Islet of Langerhans (tissue), 1 donor: ENCODE measurements around the gene LEMD2.

Source experiments
- FAIRE-seq: peaks from one replicate; lab custom pipeline; 2011; peaks lifted over from hg19 to GRCh38; lab: Jason Lieb, UNC

Gene LEMD2

DNA sequence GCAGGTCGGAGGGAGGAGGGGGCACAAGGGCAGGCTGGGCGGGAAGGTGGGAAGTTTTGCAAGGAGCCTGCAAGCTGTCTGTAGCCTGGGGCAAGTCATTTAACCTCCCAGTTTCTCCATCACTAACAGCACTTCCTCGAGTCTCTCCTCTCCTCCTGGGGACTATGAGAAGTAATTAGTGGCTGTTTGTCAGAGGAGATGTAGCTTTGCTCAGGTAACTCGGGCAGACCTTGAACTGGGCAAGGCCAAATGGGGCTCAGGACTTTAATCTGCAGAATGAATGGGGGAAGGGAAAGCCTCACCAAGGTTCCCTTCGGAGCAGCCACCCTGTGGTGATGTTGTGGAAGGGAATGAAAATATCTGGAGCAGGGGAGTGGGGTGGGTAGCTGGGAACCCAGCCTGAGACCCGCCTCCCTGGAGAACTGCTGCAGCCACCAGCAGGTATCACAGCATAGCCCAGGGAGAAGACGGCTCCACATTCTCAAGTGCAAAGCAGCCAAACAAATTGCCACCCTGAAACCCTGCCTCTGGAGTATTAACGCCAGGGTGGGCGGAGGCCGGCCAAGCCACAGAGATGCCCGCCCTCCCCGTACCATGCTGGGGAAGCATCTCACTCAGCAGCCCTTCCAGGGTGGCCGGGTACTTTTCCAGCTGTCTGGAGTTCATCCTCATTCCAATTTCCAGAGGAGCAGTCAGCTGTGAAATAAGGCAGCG lies 6.1 kb upstream of the LEMD2 start:
- FAIRE-seq: no peak

DNA sequence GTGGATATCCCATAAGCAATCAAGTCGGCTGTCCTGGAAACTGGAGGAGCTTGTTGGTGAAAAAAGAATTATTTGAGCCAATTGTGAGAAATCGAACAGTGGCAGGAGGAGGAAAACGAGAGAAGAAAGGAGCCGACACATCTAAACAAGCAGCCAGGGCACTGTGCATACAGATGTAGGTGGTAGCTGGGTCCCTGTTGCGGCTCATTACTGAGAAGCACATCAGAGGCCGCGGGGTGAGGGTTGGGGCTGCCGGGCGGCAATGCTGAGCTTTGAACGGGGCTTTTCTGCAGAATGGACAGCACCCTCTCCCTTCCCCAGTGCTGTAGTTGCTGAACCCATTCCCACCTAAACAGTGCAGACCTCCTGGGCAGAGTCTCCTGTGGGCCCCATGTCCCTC lies 4.1 kb upstream of the LEMD2 start:
- no peak for FAIRE-seq

DNA sequence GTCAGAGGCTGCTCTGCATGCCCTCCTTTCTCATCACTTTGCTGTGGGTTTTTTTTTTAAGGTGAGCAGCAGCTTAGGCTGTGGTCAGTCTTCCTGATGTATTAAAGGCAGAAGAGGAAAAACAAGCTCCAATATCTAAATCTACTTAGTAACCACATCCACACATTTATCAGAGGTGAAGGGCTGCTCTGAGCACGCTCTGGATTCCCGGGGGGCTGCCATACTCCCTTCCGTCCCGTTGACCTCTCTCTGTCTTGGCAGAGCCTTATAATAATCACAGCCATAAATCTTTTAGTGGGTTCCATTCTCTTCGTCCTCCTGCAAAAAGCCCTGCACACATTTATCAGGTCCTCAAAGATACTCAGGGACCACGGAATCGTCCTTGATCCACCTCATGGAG lies 2.7 kb upstream of the LEMD2 start:
- no peak for FAIRE-seq

DNA sequence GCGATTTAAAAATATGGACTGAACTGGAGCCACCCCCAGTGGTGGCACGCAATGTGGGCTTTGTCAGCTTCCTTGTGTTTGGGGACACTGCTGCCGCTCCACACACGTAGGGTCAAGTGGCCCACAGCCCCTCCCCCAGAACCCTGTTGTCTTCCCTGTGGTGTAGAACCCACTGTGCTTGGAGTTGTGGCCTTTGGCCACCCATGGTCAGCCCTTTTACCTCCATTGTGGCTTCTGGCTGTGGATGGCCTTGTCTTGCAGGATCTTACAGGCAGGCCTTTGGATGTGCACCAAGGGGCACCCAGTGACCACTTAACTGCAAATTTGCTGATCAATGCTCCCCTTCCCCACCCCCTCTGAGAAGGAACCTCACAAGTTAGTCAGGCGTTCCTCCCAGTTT lies 2.0 kb upstream of the LEMD2 start:
- FAIRE-seq: no peak

DNA sequence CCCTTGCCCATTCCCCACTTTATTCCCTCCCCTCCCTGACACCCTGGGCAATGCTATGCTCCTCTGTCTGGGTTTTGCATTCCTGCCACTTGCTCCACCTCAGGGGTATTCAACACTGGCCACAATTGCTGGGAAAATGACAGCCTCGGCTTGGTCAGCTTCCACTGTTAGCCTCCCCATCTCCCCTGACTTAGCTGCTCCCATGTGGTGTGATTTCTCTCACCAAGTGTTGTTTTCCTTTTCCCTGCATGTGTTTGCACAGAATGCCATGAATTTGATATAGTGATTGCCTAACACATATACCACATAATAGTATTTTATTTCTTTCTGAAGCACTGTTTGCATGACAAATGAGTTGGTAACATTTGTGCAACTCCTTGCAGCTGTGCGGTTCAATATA lies 1.4 kb upstream of the LEMD2 start:
- no peak for FAIRE-seq

DNA sequence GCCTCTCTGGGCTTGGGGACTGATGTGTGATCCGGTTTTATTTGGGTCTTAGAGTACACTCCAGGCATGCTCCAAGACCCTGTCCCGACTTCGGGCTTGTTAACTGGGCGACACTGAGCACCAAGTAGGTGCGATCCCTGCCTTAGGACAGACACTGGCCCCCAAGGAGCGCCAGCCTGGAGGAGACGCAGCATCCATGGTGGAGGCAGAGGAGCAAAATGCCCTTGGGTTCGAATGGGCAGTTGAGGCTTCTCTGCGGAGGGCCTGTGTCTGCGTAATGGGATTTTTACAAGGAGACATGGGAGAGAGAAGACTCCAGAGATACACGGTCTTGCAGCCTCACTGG lies 593 bp upstream of the LEMD2 start:
- no peak for FAIRE-seq

DNA sequence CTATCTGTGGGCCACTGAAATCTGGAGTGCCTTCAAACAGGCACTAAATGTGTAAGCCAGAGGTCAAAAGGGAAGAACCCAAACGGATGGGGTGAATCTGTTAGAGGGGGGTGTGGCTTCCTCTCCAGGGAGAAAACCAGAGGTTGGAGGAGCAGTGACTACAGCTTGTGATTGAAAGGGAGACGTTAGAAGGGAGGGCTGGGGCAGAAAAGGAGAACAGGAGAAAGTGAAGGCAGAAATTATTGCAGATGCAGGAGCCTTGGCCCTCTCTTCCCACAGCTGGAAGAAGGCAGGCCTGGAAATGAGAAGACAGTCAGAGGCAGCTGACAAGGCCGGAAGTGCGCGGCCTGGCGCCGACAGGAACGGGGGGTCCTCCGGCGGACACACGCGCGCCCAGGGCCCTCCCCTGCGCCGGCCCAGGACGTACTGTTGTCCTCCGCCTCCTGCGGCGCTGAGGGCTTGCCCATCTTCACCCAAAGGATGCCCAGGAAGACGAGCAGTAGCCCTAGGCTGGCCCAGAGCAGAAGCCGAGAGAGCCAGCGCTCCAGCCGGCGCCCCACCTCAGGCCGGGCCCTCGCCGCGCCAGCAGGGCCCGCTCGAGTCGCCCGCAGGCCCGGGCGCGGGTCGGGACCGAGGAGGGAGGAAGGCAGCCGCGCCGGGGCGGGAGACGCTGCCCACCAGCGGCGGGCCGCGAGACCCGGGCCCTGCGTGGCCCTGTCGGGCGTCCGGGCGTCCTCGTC lies 806 bp downstream of the LEMD2 start:
- no peak for FAIRE-seq

DNA sequence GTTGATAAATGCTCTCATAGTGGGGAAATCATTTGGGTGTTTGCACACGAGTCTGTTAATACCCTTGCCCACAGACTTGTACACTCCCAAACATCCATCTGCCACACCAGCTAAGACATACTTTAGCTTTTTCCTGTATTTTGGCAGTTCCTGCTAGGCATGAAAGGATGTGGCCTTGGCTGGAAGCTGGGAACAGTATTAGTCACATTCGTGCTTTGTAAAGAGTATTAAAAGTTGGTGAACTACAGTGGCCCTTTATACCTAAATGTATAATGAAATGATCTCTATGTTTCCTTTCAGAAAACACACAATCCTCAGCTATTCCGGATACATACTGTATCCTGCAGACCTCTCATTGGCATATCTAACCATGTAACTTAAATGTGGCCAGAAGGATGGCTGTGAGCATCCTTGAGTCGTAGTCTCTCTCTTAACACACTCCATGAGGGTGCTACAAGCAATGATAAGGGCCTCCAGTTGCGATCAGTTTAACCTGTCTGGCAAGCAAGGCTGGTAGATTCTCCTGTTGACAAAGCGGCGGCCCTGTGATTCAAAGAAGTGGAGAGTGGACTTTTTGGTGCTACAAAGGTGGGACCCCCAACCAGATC lies 1.5 kb downstream of the LEMD2 start:
- FAIRE-seq: no peak

DNA sequence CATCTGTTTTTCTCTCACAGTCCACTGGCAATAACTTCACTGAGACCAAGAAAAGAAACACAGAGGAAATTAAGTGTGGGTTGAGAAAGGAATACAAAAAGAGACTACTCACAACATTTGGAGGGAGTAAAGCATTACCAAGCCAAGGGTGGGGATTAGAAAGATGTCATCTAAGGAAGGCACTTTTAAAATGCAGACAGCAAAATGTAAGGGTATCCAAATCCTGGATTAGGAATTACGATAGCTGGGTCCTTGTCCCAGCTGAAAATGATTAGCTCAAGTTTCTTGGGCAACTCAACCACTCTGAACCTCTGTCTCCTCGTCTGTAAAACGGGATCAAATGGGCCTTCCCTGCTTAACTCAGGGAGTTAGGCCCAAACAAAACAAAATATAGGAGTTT lies 2.2 kb downstream of the LEMD2 start:
- no peak for FAIRE-seq

DNA sequence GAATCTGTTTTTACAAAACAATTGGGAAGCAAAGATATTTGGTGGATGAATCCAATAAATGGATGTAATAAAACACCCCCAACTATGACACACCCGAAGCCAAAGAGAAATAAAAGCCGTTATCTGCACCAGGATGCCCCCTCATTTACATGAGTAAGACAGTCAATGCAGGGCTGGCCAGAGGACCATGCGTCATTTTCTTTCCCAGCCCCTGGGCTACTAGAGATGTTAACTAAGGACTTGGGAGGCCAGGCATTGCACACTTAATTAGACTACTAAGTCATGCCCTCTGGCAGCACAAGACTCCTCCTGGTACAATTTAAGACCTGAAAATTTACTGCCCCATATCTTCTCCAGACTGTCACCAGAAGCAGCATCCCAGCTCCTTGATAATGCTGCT lies 3.2 kb downstream of the LEMD2 start:
- FAIRE-seq: no peak

DNA sequence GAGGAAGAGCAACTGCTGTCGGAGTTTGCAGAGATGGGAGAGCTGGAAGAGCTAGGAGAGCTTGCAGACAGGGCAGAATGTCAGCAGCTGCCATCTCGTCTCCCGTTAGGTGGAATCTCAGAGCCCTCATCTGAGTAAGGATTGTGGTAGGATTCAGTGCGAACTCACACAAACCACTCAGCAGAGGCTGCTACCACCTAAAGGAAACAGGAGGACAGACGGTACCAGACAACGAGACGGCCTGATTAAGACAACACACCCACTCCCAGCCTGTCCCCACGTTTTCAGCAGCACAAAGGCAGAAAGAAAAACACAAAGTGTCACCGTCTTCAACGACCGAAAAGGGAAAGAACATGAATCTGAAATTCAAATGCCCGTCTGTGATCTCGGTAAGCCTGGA lies 4.1 kb downstream of the LEMD2 start:
- no peak for FAIRE-seq

DNA sequence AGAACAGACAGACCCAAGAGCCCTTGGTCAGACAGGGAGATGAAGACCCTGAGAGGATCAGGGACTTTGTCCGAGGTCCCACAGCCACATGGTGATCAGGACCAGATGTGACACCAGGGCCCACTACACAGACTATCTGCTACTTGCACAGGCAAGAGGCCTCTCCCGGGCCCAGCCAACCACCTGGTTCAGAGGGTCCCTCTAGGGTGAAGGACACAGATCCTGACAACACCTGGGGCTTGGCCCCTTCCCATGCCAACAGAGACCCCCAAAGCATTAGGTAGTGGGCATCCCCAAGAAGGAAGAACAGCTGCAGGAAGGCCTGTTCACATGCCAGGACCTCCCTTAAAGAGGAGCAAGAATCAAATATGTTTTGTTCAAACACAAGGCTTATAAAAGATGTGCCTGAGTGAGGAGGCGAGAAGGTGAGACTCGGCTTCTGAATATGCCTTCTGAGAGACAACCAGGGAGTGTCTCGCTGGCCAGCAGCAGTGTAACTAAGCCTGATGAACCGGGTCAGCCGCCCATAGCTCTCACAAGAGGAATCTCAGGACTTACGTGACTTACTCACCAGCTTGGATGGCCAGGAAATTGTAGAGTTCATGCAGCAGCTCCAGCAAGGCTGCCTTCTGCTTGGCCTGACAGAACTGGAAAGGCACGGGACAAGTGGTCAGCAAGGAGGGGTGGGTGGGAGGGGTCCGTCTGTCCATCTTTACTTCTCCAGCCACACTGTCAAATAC lies 5.0 kb downstream of the LEMD2 start:
- no peak for FAIRE-seq

DNA sequence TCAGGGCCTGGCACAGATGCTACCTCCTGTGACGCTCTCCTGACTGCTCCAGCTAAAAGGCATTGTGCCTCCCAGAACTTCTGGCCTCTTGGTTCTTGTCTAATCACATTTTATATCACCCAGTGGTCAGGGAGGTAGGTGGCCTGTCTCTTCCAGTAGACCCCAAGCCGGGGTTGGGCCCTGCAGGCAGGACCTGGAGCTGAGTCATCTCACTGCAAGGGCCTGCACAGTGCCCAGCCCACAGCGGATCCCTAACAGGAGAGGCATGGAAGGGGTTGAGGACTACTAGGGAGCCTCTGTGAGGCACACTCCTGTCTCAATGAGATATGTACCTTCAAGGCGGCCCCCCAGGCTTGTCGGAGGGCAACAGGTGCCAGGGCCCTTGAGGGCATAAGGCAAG lies 6.4 kb downstream of the LEMD2 start:
- FAIRE-seq: no peak

DNA sequence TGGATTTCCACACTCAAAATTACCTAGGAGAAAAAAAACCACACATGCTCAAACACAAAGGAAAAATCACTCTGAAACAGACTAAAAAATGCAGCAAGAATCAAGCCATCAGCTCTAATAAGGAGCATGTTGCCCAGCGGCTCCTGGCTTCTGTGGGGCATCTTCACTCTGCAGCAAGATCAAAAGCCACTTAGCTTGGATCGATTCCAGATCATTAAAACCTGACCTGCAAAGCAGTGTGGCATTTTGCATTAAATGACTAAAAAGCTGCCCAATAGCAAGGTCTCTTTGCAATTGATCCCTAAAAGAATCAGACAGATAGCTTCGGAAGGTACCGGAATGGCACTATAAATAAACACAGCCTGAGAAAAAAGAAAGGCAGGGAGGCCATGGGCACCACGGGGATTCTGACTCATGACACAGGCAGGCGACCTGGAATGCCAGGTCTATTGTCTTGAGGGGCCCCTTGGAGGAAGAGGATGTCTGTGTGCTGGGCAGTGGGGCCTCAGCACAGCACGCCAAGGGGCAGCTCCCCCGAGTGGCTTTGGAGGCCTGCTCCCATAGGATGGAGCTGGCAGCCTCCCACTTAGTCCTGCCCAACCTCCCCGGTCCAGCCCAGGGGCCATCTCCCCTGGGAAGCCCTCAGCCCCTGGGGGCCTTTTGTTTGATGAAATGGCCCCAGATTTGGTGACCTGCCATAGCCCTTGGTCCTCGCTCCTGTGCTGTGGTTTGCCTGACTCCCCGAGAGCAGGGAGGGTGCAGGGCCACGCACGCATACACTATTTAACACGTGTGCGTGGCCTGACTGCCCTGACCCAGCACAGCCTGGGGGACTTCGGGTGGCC lies 7.6 kb downstream of the LEMD2 start:
- no peak for FAIRE-seq

DNA sequence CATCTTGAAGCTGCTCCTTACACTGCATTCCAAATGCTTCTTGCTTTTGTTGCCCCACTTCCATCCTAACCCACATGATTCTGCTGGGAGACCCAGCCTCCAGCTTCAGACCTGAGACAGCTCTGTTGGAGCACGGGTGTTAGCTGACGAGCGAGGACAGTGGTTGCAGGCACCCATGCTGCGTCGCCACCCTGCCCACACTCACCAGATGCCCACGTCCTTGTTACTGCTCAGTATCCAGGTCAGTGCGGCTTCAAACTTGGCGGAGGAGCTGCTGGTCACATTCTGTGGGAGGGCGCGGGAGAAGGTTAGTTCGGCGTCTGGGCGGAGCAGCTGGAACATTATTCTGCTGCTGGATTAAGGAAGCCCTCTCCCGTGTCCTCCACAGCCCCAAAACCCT lies 9.0 kb downstream of the LEMD2 start:
- FAIRE-seq: no peak

DNA sequence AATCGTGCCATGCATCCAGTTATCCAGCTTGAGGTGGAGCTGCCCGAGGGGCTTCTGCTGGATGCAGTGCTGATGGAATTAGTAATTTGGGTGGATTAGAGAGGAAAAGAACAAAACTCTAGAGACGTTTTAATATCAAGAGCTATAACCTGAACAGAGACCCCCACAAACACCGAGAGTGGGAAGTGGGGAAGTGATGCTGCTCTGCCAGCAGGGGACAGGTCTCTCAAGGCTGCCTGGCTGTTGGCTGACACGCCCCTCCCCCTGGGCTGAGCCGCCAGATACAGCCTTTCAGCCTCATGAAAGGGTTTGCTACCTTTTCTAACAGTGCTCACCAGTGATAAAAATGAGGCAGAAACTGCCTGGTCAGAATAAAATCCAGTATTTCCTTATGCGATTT lies 9.6 kb downstream of the LEMD2 start:
- no peak for FAIRE-seq

DNA sequence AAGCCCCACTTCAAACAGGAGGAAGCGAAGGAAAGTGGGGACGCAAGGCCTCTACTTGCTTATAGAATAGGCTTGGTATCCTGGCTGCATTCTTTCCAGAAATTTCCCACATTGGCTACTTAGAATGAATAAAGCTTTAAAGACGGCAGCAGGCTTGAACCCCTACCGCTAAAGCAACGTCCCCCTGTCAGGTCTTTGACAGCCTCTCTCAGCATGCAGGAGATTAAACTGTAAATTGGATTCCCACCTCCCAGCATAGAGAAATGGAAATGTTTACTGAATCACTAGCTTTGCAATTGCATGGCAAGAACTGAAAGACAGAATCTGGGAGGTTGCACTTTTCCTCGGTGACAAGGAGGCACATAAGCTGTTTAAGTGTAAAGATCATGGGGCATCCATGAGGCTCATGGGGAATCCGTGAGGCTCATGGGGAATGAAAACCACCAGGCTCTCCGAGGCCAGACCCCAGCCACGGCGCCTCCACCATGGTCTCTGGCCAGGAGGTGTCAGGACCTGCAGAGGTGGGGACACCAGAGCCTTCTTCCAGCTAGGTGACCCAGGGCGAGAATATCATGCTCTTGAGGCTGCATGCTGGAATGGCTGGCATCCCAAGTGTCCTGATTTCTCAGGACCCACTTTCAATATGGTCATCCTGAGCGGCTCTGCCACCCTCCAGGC lies 10.3 kb downstream of the LEMD2 start:
- FAIRE-seq: no peak

DNA sequence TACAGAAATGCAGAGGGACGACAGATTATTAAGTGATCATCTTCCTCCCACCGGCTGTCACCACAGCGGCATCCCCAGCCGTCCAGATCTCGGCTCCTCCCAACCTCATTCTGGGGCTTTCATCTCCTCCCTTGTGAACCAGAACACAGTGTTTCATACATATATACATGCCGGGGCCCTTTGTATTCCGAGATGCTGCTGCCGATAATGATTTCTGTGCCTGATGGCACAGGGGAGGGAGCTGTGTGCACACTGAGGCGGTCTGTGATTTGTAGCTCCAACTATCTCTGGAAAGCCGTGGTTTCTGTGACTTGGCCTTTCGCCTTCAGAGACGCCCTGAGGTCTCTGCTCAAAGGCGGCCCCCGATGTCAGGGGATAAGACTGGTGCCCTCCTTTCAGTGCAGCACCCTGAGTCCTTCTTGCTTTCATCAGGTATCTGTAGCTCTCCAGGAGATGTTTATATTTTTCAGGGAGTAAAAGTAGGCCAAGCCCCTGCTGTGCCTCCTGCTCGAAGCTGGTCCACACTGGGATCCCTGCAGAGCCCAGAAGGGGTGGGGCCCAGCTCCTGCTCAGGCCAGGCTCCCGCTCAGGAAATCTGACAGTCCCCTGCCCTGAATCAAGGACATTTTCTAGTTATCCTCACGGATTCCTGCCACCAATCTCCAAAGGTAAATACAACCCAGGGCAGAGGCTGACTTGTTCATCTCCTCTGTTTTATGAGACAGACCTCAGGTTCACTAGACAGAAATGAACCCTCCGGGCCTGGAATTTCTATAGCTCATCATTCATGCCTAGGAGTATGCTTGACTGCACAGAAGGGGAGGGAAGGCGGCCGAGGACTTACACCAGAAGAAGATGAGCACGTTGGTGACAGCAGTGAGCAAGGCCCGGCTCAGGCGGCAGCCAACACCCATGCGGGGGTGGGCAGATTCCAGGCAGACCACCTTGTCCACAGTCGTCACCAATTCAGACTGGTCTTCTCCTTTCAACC lies 11.2 kb downstream of the LEMD2 start:
- FAIRE-seq: no peak

DNA sequence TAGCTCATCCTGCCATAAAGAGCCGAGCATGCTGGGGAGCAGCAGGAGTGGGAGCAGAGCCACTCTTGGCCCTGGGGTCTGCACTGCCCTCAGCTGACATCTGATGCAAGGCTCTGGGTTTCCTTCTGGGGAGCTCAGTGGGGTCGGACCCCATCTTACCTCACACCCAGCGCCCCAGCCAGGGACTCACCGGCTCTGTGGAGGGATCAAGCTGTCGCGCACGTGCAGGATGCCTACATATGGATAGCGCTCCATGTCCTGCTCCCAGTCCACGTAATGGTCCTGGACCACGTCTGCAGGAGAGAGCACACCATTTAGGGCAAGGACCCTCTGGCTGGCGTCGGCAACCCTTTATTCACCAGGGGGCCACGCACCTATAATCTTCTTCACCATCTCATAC lies 12.2 kb downstream of the LEMD2 start:
- FAIRE-seq: no peak

DNA sequence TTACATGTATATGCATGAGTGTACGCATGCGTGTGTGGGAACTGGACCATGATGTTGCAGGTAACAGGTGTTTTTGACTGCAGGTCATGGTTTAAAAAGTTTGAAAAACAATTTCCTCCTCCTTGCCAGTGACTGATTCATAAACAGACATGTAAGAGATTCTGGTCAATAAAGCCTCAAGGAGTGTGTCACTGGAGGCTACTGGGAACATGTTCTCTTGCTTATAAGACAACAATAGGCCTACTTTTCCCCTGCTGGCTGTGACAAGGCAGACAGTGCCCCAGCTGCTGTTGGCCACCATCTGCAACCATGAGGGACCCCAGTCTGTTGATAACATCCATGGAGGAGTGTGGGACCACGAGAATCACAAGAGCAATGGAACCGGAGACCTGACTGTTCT lies 12.7 kb downstream of the LEMD2 start:
- no peak for FAIRE-seq
